T-helper 2 cell treated with Interferon-gamma antibody and Interleukin-4, amounts not matched to agents 5 μg/mL and 100 μg/mL, for 36 hours (primary cell): Measurements from ENCODE around the gene GTF2H2C.
"Not testable (repeated sequence)": the region's sequence is repeated elsewhere in the genome, so short reads cannot be mapped to it uniquely, and the experiment has no call there.

Experiments used
- DNase-seq: peaks from one replicate; pipeline ENCODE4 v3.0.0; 2021; ENCODE audit warnings: low spot score
- H3K27ac Mint-ChIP-seq: one replicate; pipeline ENCODE4 v1.8.0; 2021; ENCODE audit warnings: mild to moderate bottlenecking, mixed read lengths
- H3K27me3 Mint-ChIP-seq: one replicate; pipeline ENCODE4 v1.8.0; 2021; ENCODE audit warnings: low read depth, mixed read lengths
- H3K36me3 Mint-ChIP-seq: one replicate; pipeline ENCODE4 v1.8.0; 2021; ENCODE audit warnings: low read depth, mixed read lengths
- H3K4me1 Mint-ChIP-seq: one replicate; pipeline ENCODE4 v1.8.0; 2021; ENCODE audit warnings: low read depth, mixed read lengths
- H3K4me3 Mint-ChIP-seq: one replicate; pipeline ENCODE4 v1.8.0; 2022; ENCODE audit warnings: mild to moderate bottlenecking, moderate library complexity, mixed read lengths
- H3K9me3 Mint-ChIP-seq: one replicate; pipeline ENCODE4 v1.8.0; 2021; ENCODE audit warnings: mixed read lengths

Gene GTF2H2C

DNA sequence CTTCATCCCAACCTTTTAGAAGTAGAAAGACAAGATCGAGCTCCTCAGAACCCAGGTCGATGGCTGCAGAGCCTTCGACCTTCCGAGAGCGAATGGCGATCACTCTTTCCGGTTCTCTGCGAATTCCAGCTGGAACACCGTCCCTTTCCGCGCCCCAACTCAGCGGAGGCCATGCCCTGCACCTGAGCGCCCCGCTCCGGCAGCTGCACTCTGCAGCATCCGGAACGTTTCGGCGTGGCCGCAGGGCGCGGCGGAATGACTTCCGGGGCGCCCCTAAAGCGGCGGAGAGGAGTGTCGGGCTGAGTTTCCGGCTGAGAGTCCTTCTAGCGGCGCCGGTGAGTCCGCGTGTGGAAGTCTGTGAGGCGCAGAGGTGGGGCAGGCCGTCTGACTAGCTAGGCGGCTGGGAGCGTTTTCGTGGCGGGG is at the start of gene GTF2H2C:
GTF2H2C (plus strand) TSS at position 284 of the 423 bp plus-strand sequence. CDS start 4,942 bp downstream, outside the sequence.
- peak within 1 kb of the TSS; percentile 93 for H3K27ac Mint-ChIP-seq
- H3K9me3 Mint-ChIP-seq, H3K4me1 Mint-ChIP-seq, H3K27me3 Mint-ChIP-seq, H3K36me3 Mint-ChIP-seq: not testable (repeated sequence)
- peak within 1 kb of the TSS; percentile 96 for H3K4me3 Mint-ChIP-seq
- DNase-seq, result peak; percentile 76

DNA sequence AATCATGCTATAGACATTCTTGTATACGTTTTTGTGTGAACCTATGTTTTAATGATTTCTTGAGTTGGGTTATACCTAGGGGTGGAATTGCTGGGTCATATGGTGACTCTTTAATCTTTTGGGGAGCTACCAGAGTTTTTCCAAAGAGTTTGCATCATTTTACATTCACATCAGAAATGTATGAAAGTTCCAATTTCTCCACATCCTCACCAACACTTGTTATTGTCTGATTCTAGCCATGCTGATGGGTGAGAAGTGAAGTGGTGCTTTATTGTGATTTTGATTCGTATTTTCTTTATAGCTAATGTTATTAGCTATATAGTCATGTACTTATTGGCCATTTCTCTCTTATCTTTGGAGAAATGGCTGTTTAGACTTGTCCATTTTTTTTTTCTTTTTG is 49.3 kb upstream of the GTF2H2C start:
- peaks cover 2% of the 10 kb centered on the region for H3K27me3 Mint-ChIP-seq
- DNase-seq, result no peak
- no peaks in the 10 kb centered on the region for H3K9me3 Mint-ChIP-seq
- no peak overlapping the region for H3K27ac Mint-ChIP-seq
- no peak overlapping the region for H3K4me3 Mint-ChIP-seq
- no peaks in the 10 kb centered on the region for H3K4me1 Mint-ChIP-seq
- no peaks in the 10 kb centered on the region for H3K36me3 Mint-ChIP-seq

DNA sequence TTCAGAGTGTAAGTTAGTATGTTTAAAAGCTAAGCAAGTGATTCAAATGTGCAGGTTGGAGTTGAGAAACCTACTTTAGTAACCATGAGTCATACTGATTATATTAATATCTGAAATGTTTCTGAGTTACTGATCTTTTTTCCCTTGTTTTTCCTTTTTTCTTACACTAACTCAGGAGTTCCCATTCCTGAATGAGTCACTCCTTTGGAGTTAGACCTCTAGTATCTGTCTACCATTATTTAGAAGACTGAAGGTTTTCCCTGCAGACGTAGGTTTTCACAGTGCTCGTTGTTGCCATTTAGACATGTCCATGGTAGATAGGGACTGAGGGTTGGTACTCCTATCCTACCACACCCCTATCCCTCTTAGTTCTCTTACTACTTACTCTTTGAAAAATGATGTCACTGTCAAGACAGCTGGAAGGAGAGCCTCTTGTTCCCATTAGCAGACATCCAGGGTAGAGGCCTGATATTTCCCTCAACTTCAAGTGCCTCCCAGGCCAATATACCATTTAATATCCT is 47.2 kb upstream of the GTF2H2C start:
- H3K9me3 Mint-ChIP-seq, result no peaks in the 10 kb centered on the region
- no peaks in the 10 kb centered on the region for H3K4me1 Mint-ChIP-seq
- H3K36me3 Mint-ChIP-seq, result no peaks in the 10 kb centered on the region
- H3K4me3 Mint-ChIP-seq, result no peak overlapping the region
- H3K27ac Mint-ChIP-seq, result no peak overlapping the region
- DNase-seq, result no peak
- peaks cover 2% of the 10 kb centered on the region for H3K27me3 Mint-ChIP-seq

DNA sequence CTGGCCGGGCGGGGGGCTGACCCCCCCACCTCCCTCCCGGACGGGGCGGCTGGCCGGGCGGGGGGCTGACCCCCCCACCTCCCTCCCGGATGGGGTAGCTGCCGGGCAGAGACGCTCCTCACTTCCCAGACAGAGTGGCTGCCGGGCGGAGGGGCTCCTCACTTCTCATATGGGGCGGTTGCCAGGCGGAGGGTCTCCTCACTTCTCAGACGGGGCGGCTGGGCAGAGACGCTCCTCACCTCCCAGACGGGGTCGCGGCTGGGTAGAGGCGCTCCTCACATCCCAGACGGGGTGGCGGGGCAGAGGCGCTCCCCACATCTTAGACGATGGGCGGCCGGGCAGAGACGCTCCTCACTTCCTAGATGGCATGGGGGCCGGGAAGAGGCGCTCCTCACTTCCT is 44.4 kb upstream of the GTF2H2C start:
- H3K36me3 Mint-ChIP-seq, H3K9me3 Mint-ChIP-seq, H3K4me3 Mint-ChIP-seq, H3K4me1 Mint-ChIP-seq, DNase-seq, H3K27ac Mint-ChIP-seq, H3K27me3 Mint-ChIP-seq: not testable (repeated sequence)

DNA sequence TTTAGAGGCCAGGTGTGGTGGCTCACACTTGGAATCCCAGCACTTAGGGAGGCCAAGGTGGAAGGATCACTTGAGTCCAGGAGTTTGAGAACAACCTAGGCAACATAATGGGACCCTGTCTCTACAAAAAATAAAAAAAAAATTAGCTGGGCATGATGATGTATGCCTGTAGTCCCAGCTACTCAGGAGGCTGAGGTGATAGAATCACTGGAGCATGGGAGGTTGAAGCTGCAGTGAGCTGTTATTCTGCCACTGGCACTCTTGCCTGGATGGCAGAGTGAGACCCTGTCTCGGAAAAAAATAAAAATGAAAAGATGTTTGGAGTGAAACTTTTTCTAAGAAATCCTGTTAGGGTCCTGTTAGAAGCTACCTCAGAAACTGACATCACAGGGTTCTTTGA is 43.2 kb upstream of the GTF2H2C start:
- no peaks in the 10 kb centered on the region for H3K9me3 Mint-ChIP-seq

DNA sequence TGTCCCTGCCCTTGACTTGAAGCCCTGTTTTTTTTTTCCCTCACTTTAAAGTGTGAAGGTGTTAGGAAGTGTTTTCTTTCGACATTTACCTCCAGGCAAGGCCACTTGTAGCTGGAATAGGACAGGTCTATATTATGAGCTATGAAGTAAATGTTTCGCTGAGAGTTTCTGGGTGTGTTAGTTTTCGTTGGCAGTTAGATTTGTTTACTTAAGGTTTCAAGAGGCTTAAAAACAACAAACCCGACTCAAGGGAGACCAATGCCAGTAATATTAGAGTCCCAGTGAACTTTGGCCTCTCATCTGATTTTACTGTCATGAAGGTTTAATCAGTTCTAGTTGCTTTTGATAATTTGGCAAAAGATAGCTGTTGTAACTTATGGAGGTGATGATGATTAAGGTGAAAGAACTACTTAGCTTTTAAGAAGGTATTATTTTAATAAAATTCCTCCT is 42.2 kb upstream of the GTF2H2C start:
- H3K27me3 Mint-ChIP-seq, result no peaks in the 10 kb centered on the region
- H3K9me3 Mint-ChIP-seq, result no peaks in the 10 kb centered on the region
- no peaks in the 10 kb centered on the region for H3K36me3 Mint-ChIP-seq
- no peaks in the 10 kb centered on the region for H3K4me1 Mint-ChIP-seq
- H3K27ac Mint-ChIP-seq, result no peak overlapping the region
- H3K4me3 Mint-ChIP-seq, result no peak overlapping the region
- no peak for DNase-seq

More for the DNA sequence above, 43.2 kb upstream of the GTF2H2C start:
- Mint-ChIP-seq H3K27me3 (no peaks in the 10 kb centered on the region), H3K27ac (no peak overlapping the region), H3K4me1 (no peaks in the 10 kb centered on the region), H3K4me3 (no peak overlapping the region), H3K36me3 (no peaks in the 10 kb centered on the region)
- DNase-seq, result no peak

DNA sequence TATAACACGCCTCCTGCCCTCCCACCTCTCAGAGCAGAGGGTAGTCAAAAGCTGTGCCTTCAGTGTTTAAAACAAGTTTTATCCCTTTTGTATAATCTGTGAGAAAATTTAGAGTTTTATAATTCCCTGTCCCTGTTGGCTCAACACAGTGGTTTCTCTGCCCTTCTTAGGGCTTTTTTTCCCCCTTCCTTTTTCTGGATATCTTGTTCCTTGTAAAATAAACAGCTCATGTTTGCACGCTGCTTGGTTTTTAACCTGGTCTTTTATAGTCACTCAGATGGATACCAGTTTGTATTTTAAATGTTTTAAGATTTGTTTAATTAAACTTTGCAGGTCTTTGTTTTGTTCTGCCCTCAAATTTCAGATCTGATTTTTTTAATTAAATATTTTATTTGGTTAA is 40.7 kb upstream of the GTF2H2C start:
- Mint-ChIP-seq H3K27me3 (no peaks in the 10 kb centered on the region), H3K27ac (no peak overlapping the region), H3K36me3 (no peaks in the 10 kb centered on the region), H3K4me1 (no peaks in the 10 kb centered on the region), H3K9me3 (no peaks in the 10 kb centered on the region), H3K4me3 (no peak overlapping the region)
- DNase-seq, result no peak

DNA sequence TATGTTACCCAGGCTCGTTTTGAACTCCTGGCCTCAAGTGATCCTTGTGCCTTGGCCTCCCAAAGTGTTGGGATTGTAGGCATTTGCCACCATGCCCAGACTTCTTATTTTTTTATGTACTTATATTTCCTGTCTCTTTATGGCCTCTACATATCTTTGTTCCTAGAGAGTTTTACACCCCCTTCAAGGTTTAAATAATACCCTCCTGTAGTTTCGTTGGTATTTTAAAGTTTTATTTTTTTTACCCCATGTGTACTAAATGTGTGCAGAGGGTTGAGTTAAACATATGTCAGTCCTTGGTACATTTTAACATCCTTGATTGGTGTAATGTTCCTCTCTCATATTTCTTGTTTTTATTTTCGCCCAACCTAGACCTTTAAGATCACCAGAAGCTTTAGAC is 38.0 kb upstream of the GTF2H2C start:
- Mint-ChIP-seq H3K27me3 (no peaks in the 10 kb centered on the region), H3K27ac (no peak overlapping the region), H3K4me1 (no peaks in the 10 kb centered on the region), H3K9me3 (no peaks in the 10 kb centered on the region), H3K36me3 (no peaks in the 10 kb centered on the region), H3K4me3 (no peak overlapping the region)
- no peak for DNase-seq

DNA sequence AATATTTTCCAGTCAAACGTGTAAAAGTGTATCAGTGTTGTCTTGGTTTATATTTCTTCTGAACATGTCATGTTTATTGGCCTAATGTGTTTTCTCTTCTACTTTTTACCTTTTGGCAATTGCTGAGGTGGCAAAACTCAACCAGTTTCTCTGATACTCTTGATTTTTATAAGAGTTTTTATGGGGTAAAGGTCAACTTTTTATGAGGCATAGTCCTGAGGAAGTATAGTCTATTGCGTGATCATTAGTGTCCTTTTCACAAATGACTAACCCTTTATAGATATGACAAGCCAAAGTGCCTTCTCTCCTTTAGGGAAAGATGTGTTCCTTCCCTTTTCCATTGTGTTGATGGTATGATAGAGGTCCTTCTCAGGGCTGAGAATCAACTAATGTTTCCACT is 34.5 kb upstream of the GTF2H2C start:
- no peak overlapping the region for H3K27ac Mint-ChIP-seq

DNA sequence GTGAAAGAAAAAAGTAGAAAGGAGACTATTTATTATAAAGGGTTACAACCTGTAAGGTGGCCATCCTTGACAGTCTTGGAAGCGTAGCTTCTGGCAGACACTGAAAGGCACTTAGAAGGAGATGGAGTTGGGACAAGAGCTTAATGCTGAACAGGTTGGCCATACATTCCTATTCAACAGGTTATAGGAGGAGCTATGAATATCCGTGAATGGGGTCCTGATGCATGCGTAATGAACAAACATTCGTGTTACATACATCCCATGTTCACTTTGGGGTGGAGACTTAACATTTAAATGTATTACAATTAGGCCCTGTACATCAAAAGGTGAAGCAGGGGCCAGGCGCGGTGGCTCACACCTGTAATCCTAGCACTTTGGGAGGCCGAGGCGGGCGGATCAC is 33.3 kb upstream of the GTF2H2C start:
- H3K9me3 Mint-ChIP-seq, result no peaks in the 10 kb centered on the region
- H3K4me1 Mint-ChIP-seq, result no peaks in the 10 kb centered on the region
- DNase-seq, result no peak
- H3K27me3 Mint-ChIP-seq, result peaks cover 6% of the 10 kb centered on the region
- H3K36me3 Mint-ChIP-seq, result no peaks in the 10 kb centered on the region
- no peak overlapping the region for H3K27ac Mint-ChIP-seq
- no peak overlapping the region for H3K4me3 Mint-ChIP-seq

More for the DNA sequence above, 34.5 kb upstream of the GTF2H2C start:
- no peak for DNase-seq
- no peaks in the 10 kb centered on the region for H3K4me1 Mint-ChIP-seq
- H3K9me3 Mint-ChIP-seq, result no peaks in the 10 kb centered on the region
- no peaks in the 10 kb centered on the region for H3K36me3 Mint-ChIP-seq
- H3K4me3 Mint-ChIP-seq, result no peak overlapping the region
- peaks cover 6% of the 10 kb centered on the region for H3K27me3 Mint-ChIP-seq

DNA sequence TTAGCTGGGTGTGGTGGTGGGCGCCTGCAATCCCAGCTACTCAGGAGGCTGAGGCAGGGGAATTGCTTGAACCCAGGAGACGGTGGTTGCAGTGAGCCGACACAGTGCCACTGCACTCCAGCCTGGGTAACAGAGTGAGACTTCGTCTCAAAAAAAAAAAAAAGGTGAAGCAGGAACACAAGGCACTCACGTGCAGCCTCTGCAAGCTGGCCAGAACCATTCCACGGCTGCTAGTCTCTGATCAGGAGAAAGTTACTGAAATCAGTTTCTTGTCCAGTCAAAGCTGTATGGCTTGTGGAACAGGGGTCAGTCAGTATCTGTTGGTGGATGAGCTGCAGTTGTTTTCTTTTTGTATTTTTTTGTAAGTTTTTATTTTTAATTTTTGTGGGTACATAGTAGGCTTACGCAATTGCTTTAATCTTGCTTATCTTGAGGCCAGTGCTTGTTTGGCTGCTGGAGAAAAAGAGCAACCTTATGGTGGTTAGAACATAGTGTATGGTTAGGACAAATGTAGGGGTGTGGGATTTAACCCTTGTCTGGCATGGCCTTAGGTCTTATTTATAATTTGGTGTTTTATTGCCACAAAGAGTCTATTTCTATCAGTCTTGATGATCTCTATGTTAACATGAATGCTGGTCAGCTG is 32.7 kb upstream of the GTF2H2C start:
- no peak for DNase-seq
- Mint-ChIP-seq H3K27ac (no peak overlapping the region), H3K4me1 (no peaks in the 10 kb centered on the region), H3K9me3 (no peaks in the 10 kb centered on the region), H3K4me3 (no peak overlapping the region), H3K27me3 (peaks cover 6% of the 10 kb centered on the region), H3K36me3 (no peaks in the 10 kb centered on the region)

DNA sequence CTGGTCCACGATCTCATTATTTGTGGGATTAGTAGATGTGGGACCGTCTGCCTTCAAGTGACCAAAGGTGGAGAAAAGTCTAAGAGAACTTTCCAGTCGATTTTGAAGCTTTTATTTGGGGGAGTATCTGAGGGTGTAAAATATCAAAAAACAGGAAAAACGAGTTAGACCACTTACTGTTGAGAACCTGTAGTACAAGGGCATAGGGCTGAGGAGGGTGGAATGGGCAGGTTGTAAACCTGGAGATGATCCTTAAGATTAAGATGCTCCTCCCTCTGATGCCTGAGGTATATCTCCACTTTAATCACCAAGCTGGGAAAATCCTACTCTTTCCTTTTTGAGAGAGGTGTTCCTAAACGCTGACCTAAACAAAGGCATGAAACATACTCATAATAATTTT is 32.0 kb upstream of the GTF2H2C start:
- no peak overlapping the region for H3K27ac Mint-ChIP-seq
- peaks cover 6% of the 10 kb centered on the region for H3K27me3 Mint-ChIP-seq
- no peak for DNase-seq
- H3K4me3 Mint-ChIP-seq, result no peak overlapping the region
- H3K9me3 Mint-ChIP-seq, result no peaks in the 10 kb centered on the region
- H3K4me1 Mint-ChIP-seq, result no peaks in the 10 kb centered on the region
- no peaks in the 10 kb centered on the region for H3K36me3 Mint-ChIP-seq

DNA sequence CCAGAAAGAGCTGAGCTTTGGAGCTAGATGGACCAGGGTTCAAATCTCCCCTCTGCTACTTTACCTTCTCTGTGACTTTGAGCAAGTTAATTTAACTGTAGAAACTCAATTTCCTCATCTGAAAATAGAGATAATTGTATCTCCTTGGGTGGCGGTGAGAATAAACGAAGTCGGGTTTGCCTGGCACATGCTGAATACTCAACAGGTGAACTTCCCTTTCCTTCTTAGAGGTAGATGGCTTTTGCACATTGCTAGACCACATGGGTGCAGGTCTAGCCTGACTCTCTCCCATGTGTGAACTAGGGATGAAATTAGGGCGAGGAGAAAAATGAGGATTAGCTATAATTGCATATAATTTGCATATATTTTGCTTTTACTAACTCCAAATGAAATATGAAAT is 31.4 kb upstream of the GTF2H2C start:
- H3K27me3 Mint-ChIP-seq, result peaks cover 6% of the 10 kb centered on the region
- H3K36me3 Mint-ChIP-seq, result no peaks in the 10 kb centered on the region
- no peaks in the 10 kb centered on the region for H3K9me3 Mint-ChIP-seq
- no peaks in the 10 kb centered on the region for H3K4me1 Mint-ChIP-seq
- no peak for DNase-seq
- H3K27ac Mint-ChIP-seq, result no peak overlapping the region
- H3K4me3 Mint-ChIP-seq, result no peak overlapping the region

DNA sequence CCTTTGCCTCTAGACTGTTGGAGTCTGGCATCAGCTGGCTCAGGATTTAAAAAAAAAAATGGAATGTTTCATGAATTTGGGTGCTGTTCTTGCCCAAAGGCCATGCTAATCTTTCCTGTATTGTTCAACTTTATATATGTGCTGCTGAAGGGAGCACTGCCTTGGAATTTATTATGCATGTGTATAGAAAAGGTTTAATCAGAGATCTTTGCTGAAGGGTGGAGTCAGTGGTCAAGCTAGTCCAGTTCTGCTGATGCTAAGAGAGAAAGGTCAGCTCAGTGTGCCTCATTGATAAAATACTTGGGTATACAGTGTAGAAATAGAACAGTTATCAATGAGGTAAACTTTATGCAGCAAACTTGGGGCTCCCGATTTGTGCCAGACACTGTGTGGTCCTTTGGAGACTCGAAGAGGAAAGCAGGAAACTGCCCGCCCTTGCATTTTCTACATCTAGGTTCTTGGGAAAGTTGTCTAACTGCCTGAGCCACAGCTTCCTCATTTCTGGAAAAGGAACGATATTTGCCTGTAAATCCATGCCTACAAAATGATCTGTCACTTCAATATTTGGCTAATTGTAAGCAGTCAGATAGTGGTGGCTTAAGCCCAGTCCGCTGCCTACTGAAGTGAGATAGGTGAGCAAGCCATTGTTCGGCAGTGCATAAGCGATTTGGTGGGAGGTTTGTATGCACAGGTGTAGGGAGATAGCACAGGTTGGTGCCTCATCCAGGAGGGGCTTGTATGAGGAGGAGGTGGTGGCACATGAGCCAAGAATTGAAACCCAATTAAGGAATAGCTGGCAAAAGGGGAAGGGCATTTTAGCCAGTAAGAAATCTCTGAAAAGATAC is 29.2 kb upstream of the GTF2H2C start:
- Mint-ChIP-seq H3K27ac (no peak overlapping the region), H3K27me3 (peaks cover 6% of the 10 kb centered on the region), H3K4me3 (no peak overlapping the region)

More for the DNA sequence above, 29.2 kb upstream of the GTF2H2C start:
- no peaks in the 10 kb centered on the region for H3K4me1 Mint-ChIP-seq
- no peaks in the 10 kb centered on the region for H3K9me3 Mint-ChIP-seq
- H3K36me3 Mint-ChIP-seq, result no peaks in the 10 kb centered on the region
- DNase-seq, result no peak
